DOHH2 (cell line): Measurements from ENCODE around the gene GABRG2.

Experiments used
- CTCF ChIP-seq: fragments of 200-600 bp; sonication (generic); IDR thresholded peaks from one replicate; pipeline ENCODE4 v1.5.1; 2014; ENCODE audit warnings: antibody characterized with exemption, mild to moderate bottlenecking, low read depth, low read length; ENCODE audit not compliant: poor library complexity, severe bottlenecking
- EZH2phosphoT487 ChIP-seq: fragments of 200-600 bp; sonication (generic); IDR thresholded peaks from 2 replicates; pipeline ENCODE4 v1.6.1; 2017; ENCODE audit warnings: borderline replicate concordance, mild to moderate bottlenecking, antibody characterized with exemption, low read length, moderate library complexity, mixed read lengths

- no peak for TF ChIP-seq CTCF
- TF ChIP-seq EZH2phosphoT487 = no peak
Measured at GRCh38 chr5:162107591-162107990, 40.0 kb downstream of the GABRG2 start.
